ENCODE results near the gene CCDC88C.

Gene CCDC88C

DNA sequence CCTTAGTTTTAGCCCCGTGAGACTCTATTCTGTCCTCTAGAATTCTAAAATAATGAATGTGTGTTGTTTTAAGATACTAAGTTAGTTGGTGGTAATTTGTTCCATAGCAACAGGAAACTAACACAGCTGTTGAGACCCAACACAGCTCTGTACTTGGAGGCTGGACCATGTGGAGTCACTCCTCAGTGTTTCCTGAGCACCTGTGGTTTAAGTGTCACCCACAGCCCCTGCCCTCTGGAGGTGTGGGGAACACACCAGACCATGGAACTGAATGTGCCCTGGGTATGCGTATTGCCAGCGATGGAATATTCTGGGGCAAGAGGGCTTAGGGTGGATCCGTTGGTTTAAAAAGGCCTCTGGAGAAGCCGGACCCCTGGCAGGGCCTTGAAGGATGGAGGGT is 156.5 kb downstream of the CCDC88C start:
- no peak overlapping the region for H3K4me3 ChIP-seq (ENCODE audit: low read depth, low read length, poor library complexity, severe bottlenecking)
- H4K20me1 ChIP-seq (ENCODE audit: insufficient read depth, low read length) = no peaks in the 10 kb centered on the region
- H2AFZ ChIP-seq (ENCODE audit: low read length) = no peak overlapping the region
- no peak overlapping the region for H3K27ac ChIP-seq (ENCODE audit: low read depth, low read length, poor library complexity, severe bottlenecking)
- H3K4me2 ChIP-seq (ENCODE audit: low read length) = no peak overlapping the region
- H3K79me2 ChIP-seq (ENCODE audit: insufficient read depth, low read length) = no peaks in the 10 kb centered on the region
- peaks cover 17% of the 10 kb centered on the region for H3K4me1 ChIP-seq (ENCODE audit: insufficient read depth, low read length, severe bottlenecking)
- H3K9me2 ChIP-seq (ENCODE audit: low read depth, low read length) = no peaks in the 10 kb centered on the region
- H3K27me3 ChIP-seq (ENCODE audit: insufficient read depth, low read length) = no peaks in the 10 kb centered on the region; the same call in 1 of the 2 replicates
- TF ChIP-seq EZH2 (IDR thresholded peaks at IDR 0.05; ENCODE audit: borderline replicate concordance, low read length) (no peak), CTCF (IDR thresholded peaks at IDR 0.05; ENCODE audit: low read length) (no peak)
- H3K9me3 ChIP-seq (ENCODE audit: low read length) = no peaks in the 10 kb centered on the region
- H3F3A ChIP-seq (ENCODE audit: insufficient read depth, low read length) = no peaks in the 10 kb centered on the region
- no peaks in the 10 kb centered on the region for H3K36me3 ChIP-seq (ENCODE audit: insufficient read depth, low read length)
- H3K9ac ChIP-seq (ENCODE audit: low read length) = no peak overlapping the region

DNA sequence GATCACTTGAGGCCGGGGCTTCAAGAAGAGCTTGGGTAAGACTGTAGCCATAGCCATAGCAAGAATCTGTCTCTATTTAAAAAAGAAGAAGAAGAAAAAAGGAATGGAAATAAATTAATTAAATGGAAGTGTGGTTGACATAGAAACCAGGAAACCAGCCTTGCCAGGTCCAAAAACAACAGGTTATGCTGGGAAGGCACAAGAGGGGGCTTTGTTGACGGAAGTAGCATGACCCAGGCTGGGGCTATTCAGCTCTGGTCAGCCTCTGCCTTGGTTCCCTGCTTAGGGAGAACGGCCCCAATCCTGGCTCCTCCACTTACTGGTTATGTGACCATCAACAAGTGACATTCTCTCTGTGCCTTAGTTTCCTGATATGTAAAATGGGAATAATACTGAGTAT is 158.7 kb downstream of the CCDC88C start:
- Histone ChIP-seq H3K9me3 (ENCODE audit: low read length) (no peaks in the 10 kb centered on the region), H3K79me2 (ENCODE audit: insufficient read depth, low read length) (no peaks in the 10 kb centered on the region), H3K4me3 (ENCODE audit: low read depth, low read length, poor library complexity, severe bottlenecking) (no peak overlapping the region), H3K4me1 (ENCODE audit: insufficient read depth, low read length, severe bottlenecking) (peaks cover 10% of the 10 kb centered on the region), H3K27ac (ENCODE audit: low read depth, low read length, poor library complexity, severe bottlenecking) (no peak overlapping the region), H2AFZ (ENCODE audit: low read length) (no peak overlapping the region), H3K9ac (ENCODE audit: low read length) (no peak overlapping the region), H4K20me1 (ENCODE audit: insufficient read depth, low read length) (no peaks in the 10 kb centered on the region), H3F3A (ENCODE audit: insufficient read depth, low read length) (no peaks in the 10 kb centered on the region), H3K36me3 (ENCODE audit: insufficient read depth, low read length) (no peaks in the 10 kb centered on the region), H3K27me3 (ENCODE audit: insufficient read depth, low read length) (no peaks in the 10 kb centered on the region; the same call in 1 of the 2 replicates), H3K9me2 (ENCODE audit: low read depth, low read length) (no peaks in the 10 kb centered on the region), H3K4me2 (ENCODE audit: low read length) (no peak overlapping the region)
- TF ChIP-seq CTCF (IDR thresholded peaks at IDR 0.05; ENCODE audit: low read length) (no peak), EZH2 (IDR thresholded peaks at IDR 0.05; ENCODE audit: borderline replicate concordance, low read length) (no peak)

DNA sequence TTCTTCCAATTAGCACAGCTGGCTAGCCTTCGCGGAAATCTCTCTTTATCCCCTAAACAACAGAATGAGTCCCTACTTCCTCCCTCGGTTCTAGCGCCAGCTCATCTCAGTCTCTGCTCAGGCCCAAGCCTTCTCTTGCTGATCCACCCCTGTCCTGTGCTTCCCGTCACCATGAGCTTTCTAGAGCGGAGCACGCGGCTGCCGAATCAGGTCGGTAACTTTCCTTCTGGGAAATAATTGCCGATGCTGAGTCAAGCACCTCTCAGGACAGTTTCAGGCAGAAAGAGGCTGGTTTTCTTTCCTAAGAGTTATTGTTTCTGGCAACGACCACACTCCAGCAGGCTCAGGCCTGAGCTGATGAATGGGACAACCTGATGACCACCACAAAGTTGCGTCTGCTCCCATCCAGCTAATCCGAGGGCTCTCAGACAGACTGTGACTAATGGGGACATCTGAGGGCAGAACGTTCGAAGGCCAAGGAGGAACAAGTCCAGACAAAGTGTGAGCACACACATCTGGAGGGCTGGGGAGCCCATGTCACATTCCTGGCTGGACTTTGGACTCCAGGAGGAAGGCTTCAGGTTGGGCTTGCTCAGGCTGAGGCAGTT is 159.5 kb downstream of the CCDC88C start:
- peaks cover 14% of the 10 kb centered on the region for H3K4me1 ChIP-seq (ENCODE audit: insufficient read depth, low read length, severe bottlenecking)
- H3K9ac ChIP-seq (ENCODE audit: low read length) = no peak overlapping the region
- H3F3A ChIP-seq (ENCODE audit: insufficient read depth, low read length) = no peaks in the 10 kb centered on the region
- H2AFZ ChIP-seq (ENCODE audit: low read length) = no peak overlapping the region
- no peaks in the 10 kb centered on the region for H3K27me3 ChIP-seq (ENCODE audit: insufficient read depth, low read length)
- no peaks in the 10 kb centered on the region for H3K36me3 ChIP-seq (ENCODE audit: insufficient read depth, low read length)
- TF ChIP-seq EZH2 (IDR thresholded peaks at IDR 0.05; ENCODE audit: borderline replicate concordance, low read length) (no peak), CTCF (IDR thresholded peaks at IDR 0.05; ENCODE audit: low read length) (no peak)
- no peaks in the 10 kb centered on the region for H3K9me2 ChIP-seq (ENCODE audit: low read depth, low read length)
- H3K27ac ChIP-seq (ENCODE audit: low read depth, low read length, poor library complexity, severe bottlenecking) = no peak overlapping the region
- no peak overlapping the region for H3K4me3 ChIP-seq (ENCODE audit: low read depth, low read length, poor library complexity, severe bottlenecking)
- H3K79me2 ChIP-seq (ENCODE audit: insufficient read depth, low read length) = no peaks in the 10 kb centered on the region
- H4K20me1 ChIP-seq (ENCODE audit: insufficient read depth, low read length) = no peaks in the 10 kb centered on the region
- no peak overlapping the region for H3K4me2 ChIP-seq (ENCODE audit: low read length)
- H3K9me3 ChIP-seq (ENCODE audit: low read length) = no peaks in the 10 kb centered on the region
